Activated T-helper 9 cell treated with anti-CD3 and anti-CD28 coated beads, Interleukin-2, amount 50 U/mL, for 16 hours (primary cell): Measurements from ENCODE around the gene FAM227A.
"Not testable (repeated sequence)": the region's sequence is repeated elsewhere in the genome, so short reads cannot be mapped to it uniquely, and the experiment has no call there.

Experiments used
- DNase-seq: peaks from one replicate; pipeline ENCODE4 v3.0.0-alpha.2; 2020; ENCODE audit warnings: low read depth

FAM227A gene

DNA sequence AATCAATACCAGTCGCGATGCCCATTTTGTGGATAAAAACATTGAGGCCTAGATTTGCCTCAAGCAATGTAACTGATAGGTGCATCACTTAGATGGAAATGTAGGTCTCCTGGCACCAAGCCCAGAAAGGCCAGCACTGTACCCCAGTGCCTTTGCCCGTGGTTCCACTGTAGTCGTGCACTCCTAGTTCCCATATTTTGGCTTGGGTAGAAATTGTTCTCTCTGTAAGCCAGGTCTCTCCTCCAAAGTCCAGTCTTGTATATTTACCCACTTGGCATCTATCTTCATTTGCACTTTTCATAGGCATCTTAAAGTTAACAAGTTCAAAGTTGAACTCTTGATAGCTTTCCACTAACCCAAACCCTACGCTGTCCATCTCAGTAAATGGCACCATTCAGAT is 44.6 kb downstream of the FAM227A start:
- DNase-seq = no peak

DNA sequence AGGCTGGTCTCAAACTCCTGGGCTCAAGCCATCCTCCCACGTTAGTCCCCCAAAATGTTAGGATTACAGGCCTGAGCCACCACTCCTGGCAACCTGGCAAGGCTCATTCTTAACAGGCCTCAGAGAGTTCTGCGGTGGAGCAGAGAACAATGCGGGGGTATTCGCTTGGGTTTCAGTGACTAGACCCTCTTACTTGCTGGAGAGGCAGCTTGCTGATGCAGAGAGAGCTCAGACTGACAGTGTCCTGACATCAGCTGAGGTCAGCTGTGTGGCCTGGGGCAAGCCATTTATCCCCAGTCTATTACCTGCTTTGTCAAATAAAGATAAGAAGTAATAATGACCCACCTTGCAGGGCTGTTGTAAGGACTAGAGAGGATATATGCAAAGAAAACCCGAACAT is 46.0 kb downstream of the FAM227A start:
- no peak for DNase-seq

DNA sequence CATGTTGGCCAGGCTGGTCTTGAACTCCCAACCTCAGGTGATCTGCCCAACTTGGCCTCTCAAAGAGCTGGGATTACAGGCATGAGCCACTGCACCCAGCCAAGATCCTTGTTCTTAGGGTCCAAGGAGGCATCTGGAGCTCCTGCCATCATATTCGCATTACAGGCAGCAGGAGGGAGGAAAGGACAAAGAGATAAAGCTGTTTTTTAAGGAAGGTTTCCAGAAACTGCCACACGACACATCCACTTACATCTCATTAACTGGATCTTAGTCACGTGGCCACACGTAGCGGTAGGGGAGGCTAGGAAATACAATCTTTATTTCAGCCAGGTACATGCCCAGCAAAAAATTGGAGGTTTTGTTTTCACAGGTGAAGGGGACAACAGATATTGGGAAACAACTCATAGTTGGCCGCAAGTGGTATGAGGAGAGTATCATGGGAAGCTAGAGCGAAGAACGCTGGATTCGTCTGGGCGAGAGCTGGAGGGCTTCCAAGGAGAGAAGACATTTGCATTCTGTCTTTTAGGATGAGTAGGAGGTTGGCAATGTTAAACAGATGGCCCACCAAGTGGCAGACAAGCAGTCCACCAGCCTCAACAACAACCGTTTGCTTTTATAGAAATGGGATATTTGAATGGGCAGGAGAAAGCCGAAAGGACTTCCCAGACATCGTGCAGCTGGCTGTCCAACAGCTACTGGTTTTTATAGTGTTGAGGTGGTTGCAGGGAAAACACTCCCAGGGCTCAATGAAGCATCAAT is 47.0 kb downstream of the FAM227A start:
- DNase-seq = no peak

DNA sequence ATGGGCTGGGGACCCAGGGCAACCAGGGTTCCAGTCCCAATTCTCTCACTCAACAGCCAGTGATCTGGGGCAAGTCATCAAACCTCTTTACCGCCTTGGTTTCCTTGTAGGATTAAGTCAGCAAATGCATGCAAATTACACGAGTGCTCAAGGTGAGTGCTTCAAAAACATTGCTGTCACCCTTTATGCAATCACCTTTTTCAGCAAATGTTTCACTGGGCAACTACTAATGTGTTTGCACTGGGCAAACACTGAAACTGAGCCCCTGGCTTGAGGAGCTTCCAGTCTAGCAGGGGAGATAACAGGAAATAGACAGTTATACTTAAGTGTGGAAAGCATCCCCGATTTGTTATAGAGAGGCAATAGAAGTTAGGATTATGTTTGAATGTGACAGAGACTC is 48.5 kb downstream of the FAM227A start:
- DNase-seq = no peak

DNA sequence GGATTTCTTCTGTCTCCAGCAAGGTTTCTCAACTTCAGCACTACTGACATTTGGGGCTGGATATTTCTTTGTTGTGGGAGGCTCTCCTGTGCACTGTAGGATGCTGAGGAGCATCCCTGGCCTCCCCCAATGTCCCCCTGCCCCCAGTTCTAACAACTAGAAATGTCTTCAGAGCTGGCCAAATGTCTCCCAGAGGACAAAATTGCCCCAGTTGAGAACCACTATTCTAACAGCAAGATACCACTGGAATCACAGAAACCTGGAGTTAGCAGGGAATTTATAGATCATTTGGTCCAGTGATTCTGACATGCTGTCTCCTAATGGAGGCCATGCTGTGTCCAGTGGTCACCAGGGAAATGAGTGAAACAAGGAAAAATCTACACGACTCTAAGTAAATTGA is 54.0 kb downstream of the FAM227A start:
- DNase-seq = no peak

DNA sequence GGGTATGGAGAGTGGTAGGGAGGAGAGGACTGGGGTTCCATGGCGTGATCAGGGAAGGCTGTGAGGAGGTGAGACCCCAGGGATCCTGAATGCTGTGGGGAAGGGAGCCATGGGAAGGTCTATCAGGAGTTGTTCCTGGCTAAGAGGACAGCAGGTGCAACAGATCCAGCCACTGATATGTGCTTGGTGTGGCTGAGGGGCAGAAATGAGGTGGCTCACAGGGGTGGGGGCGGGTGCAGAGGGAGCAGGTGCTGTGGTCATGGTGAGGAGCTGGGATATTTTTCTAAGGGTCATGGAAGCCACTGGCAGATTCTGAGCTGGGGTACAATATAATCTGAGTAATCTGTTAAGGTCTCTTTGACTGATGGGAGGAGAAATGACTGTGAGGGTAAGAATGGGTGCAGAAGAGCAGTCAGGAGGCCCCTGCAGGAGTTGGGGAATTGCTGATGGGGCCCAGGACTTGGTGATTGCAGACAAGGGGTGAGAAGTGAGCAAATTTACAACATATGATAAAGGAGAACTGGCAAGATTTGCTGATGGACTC is 54.9 kb downstream of the FAM227A start:
- DNase-seq = no peak

DNA sequence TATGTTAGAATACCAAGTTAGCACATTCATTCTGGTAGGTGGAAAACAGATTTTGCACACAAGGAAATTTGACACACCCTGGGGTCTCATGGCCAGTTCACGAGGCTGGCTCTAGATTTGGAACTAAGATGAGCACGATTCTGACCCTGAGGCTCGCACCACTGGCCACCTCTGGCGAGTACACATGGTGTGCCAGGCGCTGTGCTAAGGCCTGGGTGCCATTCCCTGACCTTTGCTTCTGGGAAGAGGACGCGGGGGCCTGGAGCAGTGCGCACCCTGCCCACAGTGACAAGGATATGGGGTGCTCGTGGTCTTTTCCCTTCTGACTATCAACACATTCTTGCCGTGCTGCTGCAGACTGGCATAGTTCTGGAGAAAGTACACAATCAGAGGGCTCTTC is 56.7 kb downstream of the FAM227A start:
- no peak for DNase-seq

DNA sequence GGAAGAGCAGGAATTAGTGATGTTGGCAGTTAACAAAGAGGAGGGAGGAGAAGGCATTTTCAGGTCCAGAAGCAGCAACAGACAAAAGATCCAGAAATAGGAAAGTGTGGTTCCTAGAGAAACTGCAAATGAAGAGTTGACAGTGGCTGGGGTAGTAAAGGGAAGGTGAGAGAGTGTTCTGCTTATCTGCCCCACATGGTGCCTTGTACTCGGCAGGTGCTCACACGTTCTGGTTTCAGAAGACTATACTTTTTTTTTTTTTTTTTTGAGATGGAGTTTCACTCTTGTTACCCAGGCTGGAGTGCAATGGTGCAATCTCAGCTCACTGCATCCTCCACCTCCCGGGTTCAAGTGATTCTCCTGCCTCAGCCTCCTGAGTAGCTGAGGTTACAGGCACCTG is 73.3 kb downstream of the FAM227A start:
- DNase-seq = not testable (repeated sequence)

DNA sequence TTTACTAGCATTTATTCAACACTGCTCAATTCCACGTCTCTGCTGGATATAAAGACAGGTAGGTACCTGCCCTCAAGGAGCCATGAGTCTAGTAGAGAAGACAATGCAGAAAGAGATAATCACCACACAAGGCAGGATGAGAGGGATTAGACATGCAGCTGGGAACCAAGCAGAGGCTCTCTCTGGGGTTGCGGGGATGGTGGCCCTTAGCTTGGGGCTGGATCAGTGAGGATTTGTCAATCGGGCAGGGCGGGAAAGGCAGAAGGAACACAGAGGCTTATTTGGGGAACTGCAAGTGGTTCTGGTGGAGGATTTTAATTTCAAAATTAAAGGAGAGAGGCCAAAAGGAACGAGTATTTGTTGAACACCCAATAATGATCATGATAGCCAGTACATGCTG is 77.7 kb downstream of the FAM227A start:
- DNase-seq = no peak

DNA sequence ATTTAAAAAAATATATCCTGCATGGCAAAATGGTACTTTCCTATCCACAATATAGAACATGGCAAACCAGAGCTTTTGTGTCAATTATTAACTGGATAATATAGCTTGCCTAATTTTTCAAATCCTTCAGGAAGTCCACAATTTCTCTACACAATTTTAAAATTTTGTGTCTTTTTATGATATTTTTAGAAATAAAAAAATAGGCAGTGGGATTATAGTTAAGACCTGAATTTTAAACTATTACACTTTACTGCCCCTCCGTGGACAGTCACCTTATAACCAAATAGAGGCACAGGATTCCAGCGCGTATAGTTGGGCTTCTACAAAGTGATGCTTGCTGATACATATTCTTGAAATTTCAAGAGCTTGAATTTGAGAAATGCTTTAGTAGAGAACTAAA is 84.1 kb downstream of the FAM227A start:
- DNase-seq = no peak

DNA sequence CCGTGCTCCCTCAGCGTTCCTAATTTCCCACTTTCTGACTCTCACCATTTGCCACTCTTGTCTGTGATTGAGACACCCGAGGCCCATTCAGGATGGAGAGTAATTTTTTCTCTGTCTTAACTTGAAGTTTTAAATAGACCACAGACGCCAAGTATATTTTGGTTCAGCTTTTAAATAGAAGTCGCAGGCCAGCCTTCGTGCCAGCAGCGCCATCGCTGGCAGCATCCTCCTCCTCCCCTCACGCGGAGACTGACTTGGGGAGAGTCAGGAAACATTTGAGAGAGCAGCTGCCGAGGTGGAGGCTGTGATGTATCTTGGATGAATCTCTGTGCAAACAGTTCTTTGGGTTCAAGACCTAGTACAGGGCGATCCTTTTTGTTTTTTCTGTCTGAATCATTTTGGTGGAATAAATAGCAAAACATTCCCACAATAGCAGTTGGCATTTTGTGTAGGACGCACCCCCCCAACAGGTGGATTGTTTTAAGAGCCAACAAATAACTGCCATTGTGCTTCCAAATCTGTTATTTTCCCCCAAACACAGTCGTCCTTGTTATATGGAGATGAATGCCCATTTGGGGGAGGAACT is 85.3 kb downstream of the FAM227A start:
- peak; percentile 9 for DNase-seq

DNA sequence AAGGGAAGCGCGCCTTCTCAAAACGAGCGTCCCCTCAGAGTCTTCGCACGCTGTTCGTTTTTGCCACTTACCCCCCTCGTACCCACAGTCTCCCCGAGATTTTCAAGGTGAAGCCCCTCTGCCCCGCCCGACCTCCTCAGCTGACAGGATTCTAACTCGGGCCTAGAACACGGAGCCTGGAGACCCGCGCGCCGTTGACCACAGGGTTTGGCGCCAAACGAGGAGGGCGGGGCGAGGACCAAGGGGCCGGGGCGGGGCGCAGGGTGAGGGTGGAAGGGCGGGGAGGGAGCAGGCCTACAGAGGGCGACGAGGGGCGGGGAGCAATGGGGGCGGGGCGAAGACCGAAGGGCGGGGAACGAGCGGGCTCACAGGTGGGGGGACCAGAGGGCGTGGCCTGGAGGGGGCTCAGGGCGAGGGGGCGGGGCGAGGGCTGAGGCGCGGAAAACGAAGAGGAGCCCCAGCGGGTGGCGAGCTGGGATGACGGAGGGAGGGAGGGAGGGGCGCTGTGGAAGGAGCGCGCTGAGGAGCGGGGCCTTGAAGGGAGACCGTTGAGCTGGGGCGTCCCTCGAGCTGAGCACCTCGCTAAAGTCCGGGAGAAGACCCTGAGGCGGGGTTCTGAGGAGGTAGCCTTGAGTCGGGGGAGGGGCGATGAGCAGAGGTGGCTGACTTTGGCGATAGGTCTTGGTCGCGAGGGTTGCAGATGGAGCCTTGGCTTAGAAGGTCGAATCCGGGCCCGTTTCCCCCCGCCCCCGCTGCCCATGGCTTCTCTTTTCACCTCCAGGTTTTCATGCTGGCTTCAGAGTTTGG is 86.0 kb downstream of the FAM227A start, which contains the start of gene DMC1:
Gene DMC1, minus strand, starts transcription at position 212 of the 807 bp plus-strand sequence. CDS start 1,927 bp downstream, outside the sequence.
- peak; percentile 97 for DNase-seq

DNA sequence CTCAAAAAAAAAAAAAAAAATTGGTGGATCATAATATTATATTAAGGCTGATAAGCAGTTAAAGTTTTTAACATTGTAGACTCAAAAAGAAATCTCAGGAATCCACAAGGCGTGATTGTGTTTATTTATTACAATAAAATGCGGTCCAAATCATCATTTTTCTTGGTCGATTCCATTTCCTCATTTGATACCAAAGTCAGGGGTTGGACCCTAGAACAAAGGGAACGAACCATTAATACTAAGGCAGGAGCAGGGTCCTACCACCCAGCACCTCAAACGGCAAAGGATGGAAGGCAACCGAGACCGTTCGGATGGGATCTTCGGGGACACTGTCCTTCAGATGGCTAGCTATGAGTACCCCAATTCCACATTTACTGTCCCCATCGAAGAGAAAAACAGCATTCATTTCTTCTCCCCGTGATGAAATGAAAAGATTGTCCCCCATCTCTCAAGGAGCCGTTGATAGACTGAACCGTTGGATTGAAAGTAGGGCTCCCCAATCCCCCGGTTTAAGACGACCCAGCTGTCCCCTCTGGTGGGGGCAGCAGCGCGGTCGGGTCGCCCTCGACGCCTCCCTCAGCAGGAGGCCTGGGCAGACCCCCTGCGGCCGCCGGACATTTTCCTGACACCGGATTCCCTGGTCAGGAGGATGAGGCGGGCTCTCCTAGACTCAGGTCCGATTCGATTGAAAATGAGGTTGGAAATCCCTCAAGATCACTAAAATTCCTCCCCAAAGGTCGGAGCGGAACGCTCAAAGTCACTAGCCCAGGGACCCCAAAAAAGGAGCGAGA is 86.8 kb downstream of the FAM227A start:
- no peak for DNase-seq

DNA sequence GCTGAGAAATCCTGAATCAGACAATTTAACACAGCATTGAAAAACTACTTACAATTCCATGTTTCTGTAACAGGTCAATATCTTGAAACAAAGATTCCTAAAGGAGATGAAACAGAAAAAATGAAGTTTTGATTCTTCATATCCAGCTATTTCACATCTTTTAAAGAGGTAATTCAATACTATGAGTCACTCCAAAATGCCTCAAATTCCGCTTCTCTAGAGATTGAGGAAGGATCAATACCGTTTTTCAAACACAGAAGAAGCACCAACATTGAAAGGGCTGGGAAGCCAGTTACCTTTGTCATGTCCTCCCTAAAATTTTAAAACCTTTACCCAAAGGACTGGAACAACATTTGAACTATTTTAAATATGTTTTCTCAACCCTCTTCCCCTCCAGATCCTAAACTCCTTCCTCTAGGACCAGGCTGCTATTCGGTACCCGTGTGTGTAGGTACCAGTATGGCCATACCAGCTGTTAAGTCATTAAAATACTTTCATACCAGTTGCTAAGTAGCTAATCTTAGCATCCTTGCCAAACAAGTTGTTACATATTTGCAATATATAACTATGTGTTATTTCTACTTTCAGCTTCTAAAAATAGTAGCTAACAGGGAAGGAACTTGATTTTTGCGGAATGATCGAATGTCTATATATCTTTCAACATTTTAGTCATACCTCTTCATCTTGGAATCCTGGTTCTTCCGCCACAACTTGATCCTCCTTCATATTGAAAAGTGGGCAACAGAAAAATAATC is 88.5 kb downstream of the FAM227A start:
- no peak for DNase-seq

DNA sequence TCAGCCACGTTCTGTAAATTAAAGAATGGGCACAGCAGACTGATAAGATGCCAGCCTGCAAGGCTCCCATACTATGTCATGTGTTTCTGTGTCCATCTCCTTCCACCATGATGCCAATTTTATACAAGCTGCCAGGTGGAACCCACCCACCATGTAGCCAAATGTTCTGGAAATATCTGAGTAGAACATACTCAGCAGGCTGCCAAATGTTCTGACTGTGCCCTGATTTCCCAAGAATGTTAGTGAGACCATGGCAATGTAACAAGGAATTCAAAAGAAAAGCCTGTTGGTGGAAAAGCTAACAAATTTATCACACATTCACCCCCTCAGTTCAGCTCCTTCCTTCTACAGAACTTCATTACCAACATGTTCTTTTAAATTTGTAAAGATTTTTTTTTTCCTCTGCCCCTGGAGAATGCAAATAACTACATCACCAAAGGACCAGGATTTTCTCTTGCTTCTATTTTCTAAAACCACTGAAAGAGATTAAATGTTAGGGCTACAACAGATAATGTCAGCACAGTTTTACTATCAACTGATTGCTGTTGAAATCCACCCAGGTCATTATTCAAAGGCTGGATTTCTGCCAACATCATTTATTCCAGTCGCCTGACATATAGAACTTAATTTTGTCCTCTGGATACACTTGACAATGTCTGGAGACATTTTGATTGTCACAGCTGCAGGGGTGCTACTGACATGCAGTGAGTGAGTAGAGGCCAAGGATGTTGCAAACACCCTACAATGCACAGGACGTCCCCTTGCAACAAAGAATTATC is 89.3 kb downstream of the FAM227A start:
- no peak for DNase-seq

DNA sequence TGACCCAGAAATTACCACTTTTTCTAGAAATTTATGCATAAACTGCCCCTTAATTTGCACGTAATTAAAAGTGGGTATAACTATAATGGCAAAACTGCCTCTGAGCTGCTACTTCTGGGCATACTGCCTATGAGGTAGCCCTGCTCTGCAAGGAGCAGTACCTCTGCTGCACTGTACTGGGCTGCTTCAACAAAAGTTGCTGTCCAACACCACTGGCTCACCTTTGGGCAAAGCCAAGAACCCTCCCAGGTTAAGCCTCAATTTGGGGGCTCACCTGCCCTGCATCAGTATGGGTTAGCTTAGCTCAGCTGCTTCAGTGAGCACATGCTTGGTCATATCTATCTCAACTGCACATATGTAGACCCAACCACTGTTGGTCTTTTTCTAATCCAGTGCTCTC is 90.8 kb downstream of the FAM227A start:
- DNase-seq = no peak

DNA sequence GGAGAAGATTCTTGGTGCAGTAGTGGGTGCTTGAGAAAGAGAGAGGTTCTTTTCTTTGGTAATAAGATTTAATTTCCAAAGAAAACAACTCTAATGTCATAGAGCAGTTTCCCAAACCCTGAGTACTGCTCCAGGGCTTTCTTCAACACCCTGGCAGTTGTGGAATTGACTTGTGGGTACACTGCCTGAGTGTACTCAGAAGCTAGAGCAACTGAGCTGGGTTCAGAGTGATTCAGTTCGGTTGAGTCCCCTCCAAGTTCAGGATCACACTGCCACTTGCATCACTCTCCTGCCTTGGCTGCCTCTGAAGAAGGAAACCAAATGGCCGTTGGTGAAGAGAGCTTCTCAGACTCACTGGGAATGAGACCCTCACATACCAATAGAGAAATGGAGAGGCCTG is 91.5 kb downstream of the FAM227A start:
- no peak for DNase-seq

DNA sequence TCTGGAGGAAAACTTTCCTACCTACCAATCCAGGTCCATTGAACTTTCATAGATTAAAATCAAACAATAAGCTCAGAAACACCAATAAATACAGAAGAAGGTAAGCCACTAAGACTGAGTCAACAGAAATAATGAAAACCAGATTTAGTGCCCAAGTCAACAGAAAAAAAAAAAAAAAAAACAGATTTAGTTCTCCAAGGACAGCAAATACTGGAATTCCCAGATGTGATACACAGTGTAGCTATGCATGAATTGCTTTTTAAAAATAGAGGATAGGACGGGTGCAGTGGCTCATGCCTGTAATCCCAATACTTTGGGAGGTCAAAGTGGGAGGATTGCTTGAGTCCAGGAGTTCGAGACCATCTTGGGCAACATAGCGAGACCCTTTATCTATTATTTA is 101.9 kb downstream of the FAM227A start:
- DNase-seq = no peak

DNA sequence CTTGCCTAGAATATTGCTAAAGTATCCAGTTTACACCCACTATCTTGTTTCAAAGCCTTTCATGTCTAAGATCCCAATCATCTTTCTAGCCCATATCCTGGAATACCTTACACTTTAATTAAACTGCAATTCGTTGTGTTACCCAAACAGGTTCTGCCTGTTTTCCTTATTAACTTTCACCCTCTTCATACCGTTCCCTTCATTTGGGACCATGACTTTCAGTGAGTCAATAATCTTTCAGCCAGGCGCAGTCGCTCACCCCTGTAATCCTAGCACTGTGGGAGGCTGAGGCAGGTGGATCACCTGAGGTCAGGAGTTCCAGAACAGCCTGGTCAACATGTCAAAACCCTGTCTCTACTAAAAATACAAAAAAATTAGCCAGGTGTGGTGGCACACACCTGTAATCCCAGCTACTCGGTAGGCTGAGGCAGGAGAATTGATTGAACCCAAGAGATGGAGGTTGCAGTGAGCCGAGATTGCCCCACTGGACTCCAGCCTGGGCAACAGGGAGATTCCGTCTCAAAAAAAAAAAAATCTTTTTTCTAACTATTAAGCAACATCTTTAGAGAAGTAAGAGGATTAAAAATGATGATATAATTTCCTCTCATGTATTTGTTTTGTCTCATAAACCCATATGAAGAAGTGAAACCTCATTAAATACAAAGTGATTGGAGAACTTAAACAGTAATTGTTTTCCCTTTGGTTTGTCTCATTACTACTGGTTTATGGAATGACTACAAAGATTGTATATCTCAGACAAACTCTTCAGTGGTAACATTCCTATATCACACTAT is 106.9 kb downstream of the FAM227A start:
- DNase-seq = no peak

DNA sequence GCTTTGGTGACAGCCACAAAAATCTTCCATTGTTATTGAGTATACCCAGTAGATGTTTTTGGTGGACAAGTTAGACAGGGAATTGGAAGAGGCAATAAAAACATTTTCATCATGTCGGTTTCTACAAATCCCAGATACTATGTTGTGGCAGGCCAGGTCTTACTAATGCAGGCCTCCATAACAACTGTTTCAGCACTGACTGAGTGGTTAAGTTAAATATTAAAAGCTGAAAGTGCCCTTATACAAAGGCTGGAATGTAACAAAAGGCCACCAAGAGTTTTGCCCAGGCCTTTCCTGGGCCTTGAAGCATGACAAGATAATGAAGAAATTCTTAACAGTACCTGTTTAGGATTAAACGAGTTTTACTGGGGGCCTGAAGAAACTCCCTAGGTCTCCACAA is 115.5 kb downstream of the FAM227A start:
- DNase-seq = no peak
